Adrenal gland (tissue), 5 donors: ENCODE results near the gene SFTA2.

Source experiments
- CTCF ChIP-seq, 6 experiments: fragments of 450-650 bp in 4 of 6; fragments of 200-600 bp in 2 of 6; sonication (generic) in 1 of 6; IDR thresholded peaks; 1 replicate in 5 of 6; 2 replicates in 1 of 6; pipeline versions ENCODE4 v1.5.1 to v1.8.0; 2016 to 2021; ENCODE audit warnings: antibody characterized with exemption in 6 of 6, mild to moderate bottlenecking in 2 of 6, moderate library complexity in 1 of 6
- POLR2A ChIP-seq, 2 donors: fragments of 450-650 bp; IDR thresholded peaks; one replicate each; pipeline ENCODE4 v1.6.1; 2017; ENCODE audit warnings: antibody characterized with exemption in 2 of 2, mild to moderate bottlenecking in 2 of 2, moderate library complexity in 1 of 2
- donor health status: DM: no; HTN: no; CAD: no.

- TF ChIP-seq CTCF (IDR thresholded peaks at IDR 0.05) (no peak), POLR2A (IDR thresholded peaks at IDR 0.05) (no peak)
These were observed 19.0 kb downstream of the SFTA2 start for GRCh38 chr6:30912746-30913520.
